Stomach (tissue), 9 donors: ENCODE results near the gene RPL41. TPM values are rescaled to one million over a fixed set of nuclear protein-coding genes. Genes with fewer than 3 reads are reported as not detected.
"Not testable (repeated sequence)": the region's sequence is repeated elsewhere in the genome, so short reads cannot be mapped to it uniquely, and the experiment has no call there.

ENCODE experiments used
- DNase-seq, 2 donors: peaks; one replicate each; pipeline versions ENCODE4 v3.0.0 to v3.0.0-alpha.2; 2013 to 2019
- H3K27ac ChIP-seq, 5 donors: fragments of 200-600 bp in 4 of 5; sonication (generic) in 4 of 5; one replicate each; pipeline ENCODE4 v1.5.1; 2013 to 2019; ENCODE audit warnings: mild to moderate bottlenecking in 1 of 5, moderate library complexity in 1 of 5
- H3K27me3 ChIP-seq, 3 donors: fragments of 200-600 bp; sonication (generic); one replicate each; pipeline ENCODE4 v1.5.1; 2017 to 2019; ENCODE audit warnings: mixed run types in 1 of 3
- H3K36me3 ChIP-seq, 4 donors: fragments of 200-600 bp; sonication (generic); 1 replicate in 3 of 4; 2 replicates in 1 of 4; pipeline ENCODE4 v1.5.1; 2016 to 2019
- H3K4me1 ChIP-seq, 4 donors: fragments of 200-600 bp; sonication (generic); one replicate each; pipeline ENCODE4 v1.5.1; 2016 to 2019
- H3K4me3 ChIP-seq, 4 donors: fragments of 200-600 bp; sonication (generic) in 3 of 4; one replicate each; pipeline ENCODE4 v1.5.1; 2016 to 2019; ENCODE audit warnings: mild to moderate bottlenecking in 1 of 4
- H3K9me3 ChIP-seq, 4 donors: fragments of 200-600 bp; sonication (generic); one replicate each; pipeline ENCODE4 v1.5.1; 2016 to 2019
- EP300 ChIP-seq: sonication (generic); formaldehyde crosslinking; IDR thresholded peaks from one replicate; pipeline ENCODE4 v1.6.1; 2017; ENCODE audit warnings: antibody characterized with exemption
- POLR2A ChIP-seq, 4 donors: fragments of 450-650 bp; IDR thresholded peaks; one replicate each; pipeline ENCODE4 v1.6.1; 2016; ENCODE audit warnings: antibody characterized with exemption in 4 of 4, control low read depth in 2 of 4, mild to moderate bottlenecking in 1 of 4, moderate library complexity in 1 of 4
- POLR2AphosphoS5 ChIP-seq, 3 donors: sonication (generic); formaldehyde crosslinking; IDR thresholded peaks; one replicate each; pipeline ENCODE4 v1.6.1; 2016; ENCODE audit warnings: antibody characterized with exemption in 3 of 3
- WGBS, 5 donors: extraction: QIAGEN DNeasy Blood & Tissue Kit in 3 of 5; methylation state at CpG; one replicate each; pipeline versions ENCODE4 v1.1.5 to v1.1.7; 2013 to 2018; 5-methylcytosine and 5-hydroxymethylcytosine counted together
- intact Hi-C: fragments of 100-400 bp; cut with DNase I; formaldehyde crosslinking; loops from one replicate; pipeline ENCODE4 v1.15.1; 2023; ENCODE audit warnings: low total_unique reads
- polyA plus RNA-seq, 3 donors: library from polyadenylated mRNA; stranded (reverse); fragments of 200-250 nt; gene quantifications; one replicate each; pipeline ENCODE4 v1.2.3, GENCODE V29; 2013
- total RNA-seq, 5 donors: library from RNA; depleted of rRNA; stranded (reverse); fragments of >200 nt; gene quantifications; one replicate each; pipeline versions ENCODE4 v1.1.0 to v1.2.3, GENCODE V29; 2014 to 2016
- TF ChIP-seq, protein P1 (sequence below), 7 experiments: fragments of 450-650 bp in 4 of 7; fragments of 200-600 bp in 3 of 7; sonication (generic) in 3 of 7; IDR thresholded peaks; one replicate each; pipeline ENCODE4 v1.5.1; 2016 to 2019; ENCODE audit warnings: antibody characterized with exemption in 7 of 7, control low read depth in 2 of 7, mild to moderate bottlenecking in 1 of 7
- donor health status: healthy with polysubstance abuse.
- donor health status: Bipolar disorder and iron deficiency.
- donor health status: healthy.

The RPL41 gene
- total and polyA plus RNA-seq, 8 donors = 1,483 to 8,449 (median 3,157) TPM

GRCh38 chr12:56107242-56107641 lies 9.2 kb upstream of the RPL41 start:
- Histone ChIP-seq H3K4me1 (peaks cover 11 to 42% (median 32%) of the 10 kb centered on the region in 4 donors), H3K4me3 (no peak overlapping the region), H3K27ac (no peak overlapping the region), H3K27me3 (no peaks in the 10 kb centered on the region), H3K36me3 (peaks cover 57 to 62% (median 58%) of the 10 kb centered on the region in 4 donors), H3K9me3 (no peaks in the 10 kb centered on the region)
- TF ChIP-seq POLR2AphosphoS5 (IDR thresholded peaks at IDR 0.05) (no peak), EP300 (no peak), POLR2A (IDR thresholded peaks at IDR 0.05) (no peak)
- TF ChIP-seq, protein P1, sequence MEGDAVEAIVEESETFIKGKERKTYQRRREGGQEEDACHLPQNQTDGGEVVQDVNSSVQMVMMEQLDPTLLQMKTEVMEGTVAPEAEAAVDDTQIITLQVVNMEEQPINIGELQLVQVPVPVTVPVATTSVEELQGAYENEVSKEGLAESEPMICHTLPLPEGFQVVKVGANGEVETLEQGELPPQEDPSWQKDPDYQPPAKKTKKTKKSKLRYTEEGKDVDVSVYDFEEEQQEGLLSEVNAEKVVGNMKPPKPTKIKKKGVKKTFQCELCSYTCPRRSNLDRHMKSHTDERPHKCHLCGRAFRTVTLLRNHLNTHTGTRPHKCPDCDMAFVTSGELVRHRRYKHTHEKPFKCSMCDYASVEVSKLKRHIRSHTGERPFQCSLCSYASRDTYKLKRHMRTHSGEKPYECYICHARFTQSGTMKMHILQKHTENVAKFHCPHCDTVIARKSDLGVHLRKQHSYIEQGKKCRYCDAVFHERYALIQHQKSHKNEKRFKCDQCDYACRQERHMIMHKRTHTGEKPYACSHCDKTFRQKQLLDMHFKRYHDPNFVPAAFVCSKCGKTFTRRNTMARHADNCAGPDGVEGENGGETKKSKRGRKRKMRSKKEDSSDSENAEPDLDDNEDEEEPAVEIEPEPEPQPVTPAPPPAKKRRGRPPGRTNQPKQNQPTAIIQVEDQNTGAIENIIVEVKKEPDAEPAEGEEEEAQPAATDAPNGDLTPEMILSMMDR (IDR thresholded peaks at IDR 0.05) = no peak
- WGBS, 5 donors = 85 to 93% (median 89%) methylated on average over 3 of the region's 3 CpGs
- intact Hi-C loops = no loop called here
- DNase-seq = no peak

DNA sequence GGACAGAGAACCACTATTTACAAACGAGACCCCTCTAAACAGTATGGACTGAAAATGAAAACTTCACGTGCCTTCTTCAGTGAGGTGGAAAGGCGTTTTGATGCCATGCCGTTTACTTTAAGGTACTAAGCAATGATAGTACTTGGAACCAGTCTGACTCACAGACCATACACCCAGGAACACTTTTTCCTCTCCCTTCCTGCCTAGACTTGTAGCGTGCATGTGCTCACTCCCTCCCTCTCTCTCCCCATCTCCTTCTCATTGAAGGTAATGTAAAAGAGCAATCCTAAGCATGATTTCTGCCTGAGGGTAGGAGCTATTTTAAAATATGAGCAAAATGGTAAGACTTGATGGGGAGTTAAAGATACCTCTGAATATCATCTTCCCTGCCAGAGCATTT lies 5.9 kb upstream of the RPL41 start:
- Histone ChIP-seq H3K27ac (no peak overlapping the region), H3K4me3 (no peak overlapping the region), H3K9me3 (no peaks in the 10 kb centered on the region), H3K4me1 (peaks cover 7 to 36% (median 18%) of the 10 kb centered on the region in 4 donors), H3K27me3 (no peaks in the 10 kb centered on the region), H3K36me3 (peaks cover 69 to 79% (median 76%) of the 10 kb centered on the region in 4 donors)
- intact Hi-C loops = no loop called here
- no peak for DNase-seq
- TF ChIP-seq, protein P1 (IDR thresholded peaks at IDR 0.05) = no peak
- TF ChIP-seq POLR2A (IDR thresholded peaks at IDR 0.05) (no peak), EP300 (no peak), POLR2AphosphoS5 (IDR thresholded peaks at IDR 0.05) (no peak)
- 87 to 94% (median 93%) methylated on average over 5 of the region's 5 CpGs for WGBS, 5 donors

GRCh38 chr12:56114084-56114483 lies 2.3 kb upstream of the RPL41 start:
- intact Hi-C loops = no loop called here
- WGBS, 5 donors = 38 to 88% (median 79%) methylated on average over 1 of the region's 1 CpG
- no peak for DNase-seq
- TF ChIP-seq EP300 (no peak), POLR2AphosphoS5 (IDR thresholded peaks at IDR 0.05) (no peak)
- Histone ChIP-seq H3K4me3 (no peak overlapping the region), H3K27ac (peak overlapping the region in 2 of 5 donors; percentile 95 to 96), H3K4me1 (peaks cover 6 to 22% (median 17%) of the 10 kb centered on the region in 4 donors), H3K27me3 (no peaks in the 10 kb centered on the region), H3K36me3 (peaks cover 43 to 51% (median 49%) of the 10 kb centered on the region in 4 donors), H3K9me3 (no peaks in the 10 kb centered on the region)

- intact Hi-C loops = no loop called here
- WGBS, 5 donors = 26 to 41% (median 37%) methylated on average over 10 of the region's 10 CpGs
- peaks cover 31 to 45% (median 40%) of the 10 kb centered on the region in 4 donors for H3K36me3 ChIP-seq
- no peaks in the 10 kb centered on the region for H3K27me3 ChIP-seq
- no peaks in the 10 kb centered on the region for H3K9me3 ChIP-seq
- peak in 1 of 2 donors; percentile 62 for DNase-seq
- H3K4me3 ChIP-seq = peak overlapping the region; percentile 69 to 79 (median 74)
- H3K27ac ChIP-seq = peak overlapping the region; percentile 30 to 97 (median 96)
- H3K4me1 ChIP-seq = peaks cover 18 to 35% (median 27%) of the 10 kb centered on the region in 4 donors
- no peak for TF ChIP-seq POLR2A (IDR thresholded peaks at IDR 0.05)
- no peak for TF ChIP-seq EP300
- TF ChIP-seq, protein P1 (IDR thresholded peaks at IDR 0.05) = no peak
- TF ChIP-seq POLR2AphosphoS5 (IDR thresholded peaks at IDR 0.05) = no peak
Observed at GRCh38 chr12:56115329-56115728, 1.1 kb upstream of the RPL41 start.

GRCh38 chr12:56117082-56117706 lies 761 bp downstream of the RPL41 start:
- Histone ChIP-seq H3K27ac (peak overlapping the region; percentile 95 to 97 (median 96)), H3K36me3 (peaks cover 23 to 45% (median 39%) of the 10 kb centered on the region in 4 donors), H3K4me3 (peak overlapping the region; percentile 69 to 79 (median 74)), H3K4me1 (peaks cover 18 to 43% (median 29%) of the 10 kb centered on the region in 4 donors)
- H3K9me3 ChIP-seq, H3K27me3 ChIP-seq, intact Hi-C loops: not testable (repeated sequence)
- DNase-seq = peak in 1 of 2 donors; percentile 48
- 1 to 2% (median 2%) methylated on average over 12 to 16 of the region's 16 CpGs for WGBS, 5 donors
